A549 (cell line): ENCODE data around the gene IL23R. TPM values are rescaled to one million over a fixed set of nuclear protein-coding genes. Genes with fewer than 3 reads are reported as not detected.
A peak's percentile ranks its signal among the peaks of the same experiment; 100 is the strongest.

ENCODE experiments used
- ATAC-seq, 2 experiments: fragments of 200-7000 bp in 1 of 2; fragments of >200 bp in 1 of 2; cut with Nextera tagmentation in 1 of 2; cut with Tn5 transposase in 1 of 2; 3 replicates each; pipeline versions ENCODE4 v1.8.0 to v1.9.1; 2018 to 2020; ENCODE audit warnings: mild to moderate bottlenecking in 1 of 2, moderate library complexity in 1 of 2
- CTCF ChIA-PET: fragments of 300-600 bp; sonication (Branson Sonifier 250); formaldehyde crosslinking; extraction: SDS; loops from one replicate; lab custom pipeline; 2021; ENCODE audit warnings: antibody characterized with exemption, inconsistent platforms; lab: Yijun Ruan, JAX
- POLR2A ChIA-PET: fragments of 350-600 bp; formaldehyde crosslinking; extraction: SDS; loops from one replicate; lab custom pipeline; 2021; ENCODE audit warnings: antibody characterized with exemption, inconsistent platforms; lab: Yijun Ruan, JAX
- DNase-seq, 2 experiments: peaks; one replicate each; pipeline versions ENCODE4 v3.0.0 to v3.0.0-alpha.2; 2011 to 2016; ENCODE audit warnings: low read depth in 1 of 2, low spot score in 1 of 2
- FAIRE-seq: peaks from 2 replicates; lab custom pipeline; 2011; peaks lifted over from hg19 to GRCh38; lab: Jason Lieb, UNC
- H3K27ac ChIP-seq, 2 experiments: fragments of >200 bp; sonication (Bioruptor Twin); formaldehyde crosslinking; 3 replicates each; pipeline ENCODE4 v1.5.1; 2016 to 2017
- H3K4me1 ChIP-seq: fragments of >200 bp; sonication (Bioruptor Twin); formaldehyde crosslinking; 3 replicates; pipeline ENCODE4 v1.6.1; 2016
- H3K4me2 ChIP-seq: fragments of >200 bp; sonication (Bioruptor Twin); formaldehyde crosslinking; 3 replicates; pipeline ENCODE4 v1.6.1; 2016
- H3K4me3 ChIP-seq: fragments of >200 bp; sonication (Bioruptor Twin); formaldehyde crosslinking; 3 replicates; pipeline ENCODE4 v1.5.1; 2016
- H3K9me3 ChIP-seq: fragments of >200 bp; sonication (Bioruptor Twin); formaldehyde crosslinking; 3 replicates; pipeline ENCODE4 v1.6.1; 2016
- BHLHE40 ChIP-seq: IDR thresholded peaks from 2 replicates; pipeline ENCODE4 v1.6.1; 2012; ENCODE audit warnings: low read depth, low read length, inconsistent platforms
- CBX2 ChIP-seq: fragments of 200-600 bp; sonication (generic); IDR thresholded peaks from 2 replicates; pipeline ENCODE4 v1.6.1; 2016; ENCODE audit warnings: low read depth, mild to moderate bottlenecking, borderline replicate concordance
- CEBPB ChIP-seq, 2 experiments: fragments of >200 bp in 1 of 2; sonication (Bioruptor Twin) in 1 of 2; formaldehyde crosslinking in 1 of 2; IDR thresholded peaks; 2 replicates each; pipeline ENCODE4 v1.6.1; 2012 to 2016
- CHD4 ChIP-seq: fragments of 200-600 bp; sonication (generic); IDR thresholded peaks from 2 replicates; pipeline ENCODE4 v1.6.1; 2016; ENCODE audit warnings: antibody characterized with exemption, mild to moderate bottlenecking, borderline replicate concordance
- CTCF ChIP-seq: fragments of >200 bp; sonication (Bioruptor Twin); formaldehyde crosslinking; IDR thresholded peaks from 3 replicates; pipeline ENCODE4 v1.5.1; 2016
- EHF ChIP-seq: fragments of 250-450 bp; sonication (Bioruptor Pico); IDR thresholded peaks from 2 replicates; pipeline ENCODE4 v1.5.0; 2020; ENCODE audit warnings: mild to moderate bottlenecking
- ESRRA ChIP-seq: fragments of 150-350 bp; IDR thresholded peaks from 2 replicates; pipeline ENCODE4 v1.6.1; 2014; ENCODE audit warnings: mild to moderate bottlenecking, low read length, borderline replicate concordance
- FOSL2 ChIP-seq, 2 experiments: fragments of 450-650 bp in 1 of 2; fragments of >200 bp in 1 of 2; sonication (Bioruptor Twin) in 1 of 2; formaldehyde crosslinking; IDR thresholded peaks; 2 replicates each; pipeline versions ENCODE4 v1.5.0 to v1.6.1; 2016 to 2020; ENCODE audit warnings: mild to moderate bottlenecking in 1 of 2, moderate library complexity in 1 of 2
- HDAC2 ChIP-seq: fragments of 200-600 bp; sonication (generic); IDR thresholded peaks from 2 replicates; pipeline ENCODE4 v1.6.1; 2016
- HMGXB4 ChIP-seq: fragments of 250-450 bp; sonication (Bioruptor Pico); IDR thresholded peaks from 2 replicates; pipeline ENCODE4 v1.5.0; 2021; ENCODE audit warnings: mild to moderate bottlenecking, moderate library complexity, borderline replicate concordance
- HOXB5 ChIP-seq: fragments of 250-450 bp; sonication (Bioruptor Pico); IDR thresholded peaks from 2 replicates; pipeline ENCODE4 v1.5.0; 2020; ENCODE audit warnings: mild to moderate bottlenecking, moderate library complexity
- JUNB ChIP-seq: fragments of >200 bp; sonication (Bioruptor Twin); formaldehyde crosslinking; IDR thresholded peaks from 2 replicates; pipeline ENCODE4 v1.6.1; 2016
- KDM1A ChIP-seq: fragments of 200-600 bp; sonication (generic); IDR thresholded peaks from 2 replicates; pipeline ENCODE4 v1.6.1; 2016; ENCODE audit warnings: low read depth, mild to moderate bottlenecking
- KDM5A ChIP-seq: fragments of 200-600 bp; sonication (generic); IDR thresholded peaks from 2 replicates; pipeline ENCODE4 v1.6.1; 2016; ENCODE audit warnings: antibody characterized with exemption, mild to moderate bottlenecking
- MAFK ChIP-seq: fragments of 450-650 bp; IDR thresholded peaks from 2 replicates; pipeline ENCODE4 v1.6.1; 2014; ENCODE audit not compliant: partially characterized antibody
- NFE2L2 ChIP-seq: fragments of 150-350 bp; conservative IDR thresholded peaks from 2 replicates; pipeline ENCODE4 v1.6.1; 2014; ENCODE audit warnings: low read length
- POLR2A ChIP-seq: IDR thresholded peaks from 2 replicates; pipeline ENCODE4 v1.6.1; 2012; ENCODE audit warnings: mild to moderate bottlenecking, low read length
- REST ChIP-seq: fragments of 200-600 bp; sonication (generic); IDR thresholded peaks from 2 replicates; pipeline ENCODE4 v1.6.1; 2016; ENCODE audit warnings: antibody characterized with exemption, mild to moderate bottlenecking, moderate library complexity
- SMC3 ChIP-seq: fragments of >200 bp; sonication (Bioruptor Twin); formaldehyde crosslinking; IDR thresholded peaks from 3 replicates; pipeline ENCODE4 v1.6.1; 2018; ENCODE audit warnings: inconsistent platforms
- SREBF2 ChIP-seq: fragments of 450-650 bp; IDR thresholded peaks from 2 replicates; pipeline ENCODE4 v1.6.1; 2014; ENCODE audit warnings: mild to moderate bottlenecking, moderate library complexity
- USF2 ChIP-seq: fragments of 450-650 bp; IDR thresholded peaks from 2 replicates; pipeline ENCODE4 v1.6.1; 2014; ENCODE audit warnings: antibody characterized with exemption
- WGBS: methylation state at CpG from one replicate; pipeline ENCODE4 v1.1.6; 2017; ENCODE audit errors: missing lambda C conversion rate; 5-methylcytosine and 5-hydroxymethylcytosine counted together
- polyA plus RNA-seq, 4 experiments: library from polyadenylated mRNA; depleted of rRNA in 3 of 4; stranded (reverse); fragments of >200 nt; fragmentation: RNase III in 1 of 4; extraction: RNeasy Plus Mini Kit Qiagen cat#74134 plus additional on column Dnase treatment in 1 of 4; gene quantifications; 2 replicates in 3 of 4; 3 replicates in 1 of 4; pipeline ENCODE4 v1.2.3, GENCODE V29; 2011 to 2017

The IL23R gene
- polyA plus RNA-seq, 2 of the 4 experiments (the other 2 are of a cell fraction): not detected

- POLR2A ChIA-PET: no interaction called here
- Histone ChIP-seq H3K4me3 (no peak overlapping the region), H3K27ac (no peak overlapping the region), H3K4me1 (no peaks in the 10 kb centered on the region), H3K4me2 (no peak overlapping the region), H3K9me3 (no peaks in the 10 kb centered on the region)
- no peak for DNase-seq
- CTCF ChIA-PET: no interaction called here
- no peak for ATAC-seq
- FAIRE-seq: no peak
- TF ChIP-seq SMC3 (no peak), BHLHE40 (no peak), CTCF (no peak), MAFK (peak; percentile 58), EHF (no peak), FOSL2 (IDR thresholded peaks at IDR 0.05) (no peak), FOSL2 (CRISPR knock-in tag; IDR thresholded peaks at IDR 0.05) (no peak), SREBF2 (no peak)
Measured at GRCh38 chr1:67173988-67174387, 7.7 kb downstream of the IL23R start.

GRCh38 chr1:67174716-67175284, 8.5 kb downstream of the IL23R start:
- CTCF ChIA-PET: interaction anchor here (1.6 kb wide), 1 partner anchor 26 kb away, joined by 5 read pairs; no protein-coding TSS in a partner anchor
- no peak for DNase-seq
- Histone ChIP-seq H3K4me2 (no peak overlapping the region), H3K4me3 (no peak overlapping the region), H3K4me1 (no peaks in the 10 kb centered on the region), H3K27ac (no peak overlapping the region), H3K9me3 (no peaks in the 10 kb centered on the region)
- no peak for FAIRE-seq
- WGBS: 32% methylated on average over 2 of the region's 2 CpGs
- POLR2A ChIA-PET: no interaction called here
- ATAC-seq: no peak
- TF ChIP-seq POLR2A (no peak), CEBPB (IDR thresholded peaks at IDR 0.05) (no peak), CHD4 (no peak)

GRCh38 chr1:67175530-67176087, 9.4 kb downstream of the IL23R start:
- CTCF ChIA-PET: interaction anchor here (1.6 kb wide), 1 partner anchor 27 kb away, joined by 5 read pairs; no protein-coding TSS in a partner anchor
- Histone ChIP-seq H3K4me1 (no peaks in the 10 kb centered on the region), H3K27ac (no peak overlapping the region), H3K4me3 (no peak overlapping the region), H3K4me2 (no peak overlapping the region), H3K9me3 (no peaks in the 10 kb centered on the region)
- no peak for FAIRE-seq
- WGBS: 55% methylated on average over 3 of the region's 3 CpGs
- no peak for DNase-seq
- POLR2A ChIA-PET: no interaction called here
- no peak for TF ChIP-seq USF2
- TF ChIP-seq ESRRA: no peak
- no peak for TF ChIP-seq NFE2L2
- no peak for TF ChIP-seq FOSL2 (IDR thresholded peaks at IDR 0.05)
- no peak for TF ChIP-seq FOSL2 (CRISPR knock-in tag; IDR thresholded peaks at IDR 0.05)
- TF ChIP-seq EHF: no peak
- no peak for TF ChIP-seq KDM1A
- TF ChIP-seq CEBPB (IDR thresholded peaks at IDR 0.05): no peak
- no peak for TF ChIP-seq CBX2
- TF ChIP-seq JUNB: no peak
- no peak for ATAC-seq

- FAIRE-seq: no peak
- CTCF ChIA-PET: interaction anchor here (0.5 kb wide), 1 partner anchor 27 kb away, joined by 3 read pairs; no protein-coding TSS in a partner anchor
- TF ChIP-seq KDM5A: no peak
- TF ChIP-seq HOXB5: no peak
- no peak for TF ChIP-seq REST
- TF ChIP-seq HDAC2: no peak
- no peak for TF ChIP-seq CHD4
- TF ChIP-seq NFE2L2: no peak
- no peak for TF ChIP-seq BHLHE40
- no peak for TF ChIP-seq HMGXB4 (CRISPR knock-in tag)
Measured at GRCh38 chr1:67184838-67185421, 18.7 kb downstream of the IL23R start.

More at GRCh38 chr1:67184838-67185421, 18.7 kb downstream of the IL23R start:
- 72% methylated on average over 1 of the region's 1 CpG for WGBS
- no peaks in the 10 kb centered on the region for H3K9me3 ChIP-seq
- peaks cover under 1% of the 10 kb centered on the region; the same call in 1 of the 3 replicates for H3K4me1 ChIP-seq
- ATAC-seq: no peak
- H3K4me2 ChIP-seq: no peak overlapping the region
- no peak overlapping the region for H3K27ac ChIP-seq
- H3K4me3 ChIP-seq: no peak overlapping the region
- DNase-seq: no peak
- POLR2A ChIA-PET: no interaction called here
